Right lobe of liver (tissue), 4 donors: ENCODE results near the gene DRD4.

ENCODE experiments used
- POLR2A ChIP-seq: fragments of 450-650 bp; IDR thresholded peaks from one replicate; pipeline ENCODE4 v1.6.1; 2017; ENCODE audit warnings: antibody characterized with exemption, mild to moderate bottlenecking
- TF ChIP-seq, protein P1 (sequence below), 4 donors: fragments of 200-600 bp in 3 of 4; fragments of 450-650 bp in 1 of 4; IDR thresholded peaks; one replicate each; pipeline versions ENCODE4 v1.5.1 to v1.8.0; 2016 to 2022; ENCODE audit warnings: antibody characterized with exemption in 4 of 4, mild to moderate bottlenecking in 2 of 4
- donor health status: DM: no; HTN: no; CAD: no.
- donor health status: DM: no; HTN: no; CAD: no.
- donor health status: DM: no; HTN: yes; CAD: no.

- TF ChIP-seq, protein P1, sequence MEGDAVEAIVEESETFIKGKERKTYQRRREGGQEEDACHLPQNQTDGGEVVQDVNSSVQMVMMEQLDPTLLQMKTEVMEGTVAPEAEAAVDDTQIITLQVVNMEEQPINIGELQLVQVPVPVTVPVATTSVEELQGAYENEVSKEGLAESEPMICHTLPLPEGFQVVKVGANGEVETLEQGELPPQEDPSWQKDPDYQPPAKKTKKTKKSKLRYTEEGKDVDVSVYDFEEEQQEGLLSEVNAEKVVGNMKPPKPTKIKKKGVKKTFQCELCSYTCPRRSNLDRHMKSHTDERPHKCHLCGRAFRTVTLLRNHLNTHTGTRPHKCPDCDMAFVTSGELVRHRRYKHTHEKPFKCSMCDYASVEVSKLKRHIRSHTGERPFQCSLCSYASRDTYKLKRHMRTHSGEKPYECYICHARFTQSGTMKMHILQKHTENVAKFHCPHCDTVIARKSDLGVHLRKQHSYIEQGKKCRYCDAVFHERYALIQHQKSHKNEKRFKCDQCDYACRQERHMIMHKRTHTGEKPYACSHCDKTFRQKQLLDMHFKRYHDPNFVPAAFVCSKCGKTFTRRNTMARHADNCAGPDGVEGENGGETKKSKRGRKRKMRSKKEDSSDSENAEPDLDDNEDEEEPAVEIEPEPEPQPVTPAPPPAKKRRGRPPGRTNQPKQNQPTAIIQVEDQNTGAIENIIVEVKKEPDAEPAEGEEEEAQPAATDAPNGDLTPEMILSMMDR (IDR thresholded peaks at IDR 0.05), result no peak
- TF ChIP-seq POLR2A, result no peak
Measured at GRCh38 chr11:607020-607780, 29.9 kb upstream of the DRD4 start.
